A549 (cell line): Measurements from ENCODE around the gene TEKTIP1. TPM values are rescaled to one million over a fixed set of nuclear protein-coding genes. Genes with fewer than 3 reads are reported as not detected.

Source experiments
- ATAC-seq, 2 experiments: fragments of 200-7000 bp in 1 of 2; fragments of >200 bp in 1 of 2; cut with Nextera tagmentation in 1 of 2; cut with Tn5 transposase in 1 of 2; 3 replicates each; pipeline versions ENCODE4 v1.8.0 to v1.9.1; 2018 to 2020; ENCODE audit warnings: mild to moderate bottlenecking in 1 of 2, moderate library complexity in 1 of 2
- CTCF ChIA-PET: fragments of 300-600 bp; sonication (Branson Sonifier 250); formaldehyde crosslinking; extraction: SDS; loops from one replicate; lab custom pipeline; 2021; ENCODE audit warnings: antibody characterized with exemption, inconsistent platforms; lab: Yijun Ruan, JAX
- POLR2A ChIA-PET: fragments of 350-600 bp; formaldehyde crosslinking; extraction: SDS; loops from one replicate; lab custom pipeline; 2021; ENCODE audit warnings: antibody characterized with exemption, inconsistent platforms; lab: Yijun Ruan, JAX
- DNase-seq, 2 experiments: peaks; one replicate each; pipeline versions ENCODE4 v3.0.0 to v3.0.0-alpha.2; 2011 to 2016; ENCODE audit warnings: low read depth in 1 of 2, low spot score in 1 of 2
- FAIRE-seq: peaks from 2 replicates; lab custom pipeline; 2011; peaks lifted over from hg19 to GRCh38; lab: Jason Lieb, UNC
- H3K27ac ChIP-seq, 2 experiments: fragments of >200 bp; sonication (Bioruptor Twin); formaldehyde crosslinking; 3 replicates each; pipeline ENCODE4 v1.5.1; 2016 to 2017
- H3K4me1 ChIP-seq: fragments of >200 bp; sonication (Bioruptor Twin); formaldehyde crosslinking; 3 replicates; pipeline ENCODE4 v1.6.1; 2016
- H3K4me2 ChIP-seq: fragments of >200 bp; sonication (Bioruptor Twin); formaldehyde crosslinking; 3 replicates; pipeline ENCODE4 v1.6.1; 2016
- H3K4me3 ChIP-seq: fragments of >200 bp; sonication (Bioruptor Twin); formaldehyde crosslinking; 3 replicates; pipeline ENCODE4 v1.5.1; 2016
- H3K9me3 ChIP-seq: fragments of >200 bp; sonication (Bioruptor Twin); formaldehyde crosslinking; 3 replicates; pipeline ENCODE4 v1.6.1; 2016
- BHLHE40 ChIP-seq: IDR thresholded peaks from 2 replicates; pipeline ENCODE4 v1.6.1; 2012; ENCODE audit warnings: low read depth, low read length, inconsistent platforms
- CEBPB ChIP-seq, 2 experiments: fragments of >200 bp in 1 of 2; sonication (Bioruptor Twin) in 1 of 2; formaldehyde crosslinking in 1 of 2; IDR thresholded peaks; 2 replicates each; pipeline ENCODE4 v1.6.1; 2012 to 2016
- EHF ChIP-seq: fragments of 250-450 bp; sonication (Bioruptor Pico); IDR thresholded peaks from 2 replicates; pipeline ENCODE4 v1.5.0; 2020; ENCODE audit warnings: mild to moderate bottlenecking
- HEYL ChIP-seq: fragments of 250-450 bp; sonication (Bioruptor Pico); IDR thresholded peaks from 2 replicates; pipeline ENCODE4 v1.8.0; 2021; ENCODE audit warnings: mild to moderate bottlenecking, moderate library complexity
- JUN ChIP-seq, 2 experiments: fragments of >200 bp; sonication (Bioruptor Twin); formaldehyde crosslinking; IDR thresholded peaks; 2 replicates in 1 of 2; 3 replicates in 1 of 2; pipeline ENCODE4 v1.6.1; 2016 to 2017
- KDM1A ChIP-seq: fragments of 200-600 bp; sonication (generic); IDR thresholded peaks from 2 replicates; pipeline ENCODE4 v1.6.1; 2016; ENCODE audit warnings: low read depth, mild to moderate bottlenecking
- MYC ChIP-seq: IDR thresholded peaks from 2 replicates; pipeline ENCODE4 v1.6.1; 2012; ENCODE audit warnings: mild to moderate bottlenecking, inconsistent platforms, low read length, improper control_type of control experiment, borderline replicate concordance
- NPAS2 ChIP-seq: fragments of 250-450 bp; sonication (Bioruptor Pico); IDR thresholded peaks from 2 replicates; pipeline ENCODE4 v1.8.0; 2022; ENCODE audit warnings: mild to moderate bottlenecking, moderate library complexity, borderline replicate concordance
- RAD21 ChIP-seq, 2 experiments: fragments of >200 bp in 1 of 2; sonication (Bioruptor Twin) in 1 of 2; formaldehyde crosslinking in 1 of 2; IDR thresholded peaks in 1 of 2; conservative IDR thresholded peaks in 1 of 2; 2 replicates in 1 of 2; 3 replicates in 1 of 2; pipeline ENCODE4 v1.6.1; 2012 to 2018; ENCODE audit warnings: inconsistent platforms in 1 of 2
- RCOR1 ChIP-seq: fragments of 150-350 bp; IDR thresholded peaks from 2 replicates; pipeline ENCODE4 v1.6.1; 2014; ENCODE audit warnings: antibody characterized with exemption, low read length, low read depth
- RFX5 ChIP-seq: fragments of 450-650 bp; IDR thresholded peaks from 2 replicates; pipeline ENCODE4 v1.7.1; 2014; ENCODE audit warnings: antibody characterized with exemption, mild to moderate bottlenecking, moderate library complexity
- SMC3 ChIP-seq: fragments of >200 bp; sonication (Bioruptor Twin); formaldehyde crosslinking; IDR thresholded peaks from 3 replicates; pipeline ENCODE4 v1.6.1; 2018; ENCODE audit warnings: inconsistent platforms
- TFCP2L1 ChIP-seq: fragments of 250-450 bp; sonication (Bioruptor Pico); IDR thresholded peaks from 2 replicates; pipeline ENCODE4 v1.5.0; 2021; ENCODE audit warnings: mild to moderate bottlenecking
- TP53 ChIP-seq: fragments of 250-450 bp; sonication (Bioruptor Pico); IDR thresholded peaks from 2 replicates; pipeline ENCODE4 v1.5.0; 2021; ENCODE audit warnings: mild to moderate bottlenecking, moderate library complexity
- ZSCAN20 ChIP-seq: fragments of 250-450 bp; sonication (Bioruptor Pico); IDR thresholded peaks from 2 replicates; pipeline ENCODE4 v1.8.0; 2022; ENCODE audit warnings: mild to moderate bottlenecking, moderate library complexity
- WGBS: methylation state at CpG from one replicate; pipeline ENCODE4 v1.1.6; 2017; ENCODE audit errors: missing lambda C conversion rate; 5-methylcytosine and 5-hydroxymethylcytosine counted together
- polyA plus RNA-seq, 4 experiments: library from polyadenylated mRNA; depleted of rRNA in 3 of 4; stranded (reverse); fragments of >200 nt; fragmentation: RNase III in 1 of 4; extraction: RNeasy Plus Mini Kit Qiagen cat#74134 plus additional on column Dnase treatment in 1 of 4; gene quantifications; 2 replicates in 3 of 4; 3 replicates in 1 of 4; pipeline ENCODE4 v1.2.3, GENCODE V29; 2011 to 2017
- TF ChIP-seq, protein P1 (sequence below): IDR thresholded peaks from 2 replicates; pipeline ENCODE4 v1.6.1; 2012
- TF ChIP-seq, protein P2 (sequence below): IDR thresholded peaks from 2 replicates; pipeline ENCODE4 v1.6.1; 2012; ENCODE audit warnings: low read depth, borderline replicate concordance
- TF ChIP-seq, protein P3 (sequence below): fragments of >200 bp; sonication (Bioruptor Twin); formaldehyde crosslinking; IDR thresholded peaks from 3 replicates; pipeline ENCODE4 v1.6.1; 2016
- TF ChIP-seq, protein P4 (sequence below): fragments of 450-650 bp; IDR thresholded peaks from 2 replicates; pipeline ENCODE4 v1.6.1; 2014; ENCODE audit warnings: antibody characterized with exemption

The TEKTIP1 gene
- polyA plus RNA-seq, 2 of the 4 experiments (the other 2 are of a cell fraction), result not detected

DNA sequence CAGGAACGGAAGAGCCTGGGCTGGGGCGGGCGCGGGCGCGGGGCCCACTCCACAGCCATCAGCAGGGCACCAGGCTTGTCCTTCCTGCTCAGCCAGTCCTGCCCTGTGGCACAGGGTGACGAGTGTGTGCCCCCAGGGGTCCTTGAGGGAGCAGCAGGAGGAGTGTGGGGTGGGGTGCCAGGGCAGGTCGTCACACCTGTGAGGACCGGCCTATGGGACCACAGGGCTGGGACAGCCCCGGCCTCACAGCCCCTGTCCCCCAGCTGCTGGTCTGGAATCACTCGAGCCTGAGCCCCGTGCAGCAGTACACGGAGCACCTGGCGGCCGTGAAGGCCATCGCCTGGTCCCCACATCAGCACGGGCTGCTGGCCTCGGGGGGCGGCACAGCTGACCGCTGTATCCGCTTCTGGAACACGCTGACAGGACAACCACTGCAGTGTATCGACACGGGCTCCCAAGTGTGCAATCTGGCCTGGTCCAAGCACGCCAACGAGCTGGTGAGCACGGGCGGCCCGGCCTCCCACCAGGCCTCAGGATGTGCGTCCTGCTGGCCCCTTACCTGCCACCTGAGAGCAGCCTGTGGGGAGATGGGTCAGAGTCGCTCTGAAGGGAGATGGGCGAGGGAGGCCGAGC is 6.7 kb upstream of the TEKTIP1 start:
- ATAC-seq, result no peak

DNA sequence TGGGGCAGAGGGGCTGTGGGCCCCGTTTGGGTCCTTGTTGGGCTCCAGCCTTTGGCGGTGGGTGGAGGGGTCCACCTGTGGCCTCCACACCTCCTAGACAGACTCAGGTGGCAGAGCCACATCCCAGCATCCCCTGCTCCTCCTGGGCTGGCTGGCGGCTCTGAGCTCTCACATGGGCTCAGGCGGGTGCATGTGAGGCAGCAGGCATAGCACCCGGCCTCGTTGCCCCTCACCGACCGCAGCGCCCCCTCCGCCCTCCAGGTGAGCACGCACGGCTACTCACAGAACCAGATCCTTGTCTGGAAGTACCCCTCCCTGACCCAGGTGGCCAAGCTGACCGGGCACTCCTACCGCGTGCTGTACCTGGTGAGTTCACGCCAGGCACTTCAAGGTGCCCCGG is 5.9 kb upstream of the TEKTIP1 start:
- TF ChIP-seq HEYL (CRISPR knock-in tag) (no peak), RCOR1 (no peak), TP53 (CRISPR knock-in tag) (no peak)
- TF ChIP-seq, protein P1, sequence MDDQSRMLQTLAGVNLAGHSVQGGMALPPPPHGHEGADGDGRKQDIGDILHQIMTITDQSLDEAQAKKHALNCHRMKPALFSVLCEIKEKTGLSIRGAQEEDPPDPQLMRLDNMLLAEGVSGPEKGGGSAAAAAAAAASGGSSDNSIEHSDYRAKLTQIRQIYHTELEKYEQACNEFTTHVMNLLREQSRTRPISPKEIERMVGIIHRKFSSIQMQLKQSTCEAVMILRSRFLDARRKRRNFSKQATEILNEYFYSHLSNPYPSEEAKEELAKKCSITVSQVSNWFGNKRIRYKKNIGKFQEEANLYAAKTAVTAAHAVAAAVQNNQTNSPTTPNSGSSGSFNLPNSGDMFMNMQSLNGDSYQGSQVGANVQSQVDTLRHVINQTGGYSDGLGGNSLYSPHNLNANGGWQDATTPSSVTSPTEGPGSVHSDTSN, result no peak
- no peak for DNase-seq
- Histone ChIP-seq H3K4me3 (no peak overlapping the region), H3K4me2 (no peak overlapping the region), H3K9me3 (no peaks in the 10 kb centered on the region), H3K4me1 (no peaks in the 10 kb centered on the region), H3K27ac (no peak overlapping the region)
- FAIRE-seq, result no peak
- 97% methylated on average over 6 of the region's 17 CpGs for WGBS
- ChIA-PET POLR2A (no interaction called here), CTCF (interaction anchor here (1.2 kb wide), 2 partner anchors 42 to 52 kb away, joined by 3 to 4 read pairs; no protein-coding TSS in a partner anchor)
- no peak for ATAC-seq

More for the DNA sequence above, 6.7 kb upstream of the TEKTIP1 start:
- FAIRE-seq (no peak), DNase-seq (no peak)
- CTCF ChIA-PET, result interaction anchor here (0.8 to 1.2 kb wide), 2 partner anchors 43 to 51 kb away, joined by 3 to 5 read pairs (median 4); no protein-coding TSS in a partner anchor
- TF ChIP-seq KDM1A (no peak), EHF (no peak), ZSCAN20 (CRISPR knock-in tag) (no peak), SMC3 (no peak)
- TF ChIP-seq, protein P1, result no peak
- no peak overlapping the region for H3K4me3 ChIP-seq
- H3K4me2 ChIP-seq, result no peak overlapping the region
- WGBS, result 100% methylated on average over 10 of the region's 33 CpGs
- no peaks in the 10 kb centered on the region for H3K4me1 ChIP-seq
- POLR2A ChIA-PET, result no interaction called here
- H3K27ac ChIP-seq, result no peak overlapping the region
- H3K9me3 ChIP-seq, result no peaks in the 10 kb centered on the region

DNA sequence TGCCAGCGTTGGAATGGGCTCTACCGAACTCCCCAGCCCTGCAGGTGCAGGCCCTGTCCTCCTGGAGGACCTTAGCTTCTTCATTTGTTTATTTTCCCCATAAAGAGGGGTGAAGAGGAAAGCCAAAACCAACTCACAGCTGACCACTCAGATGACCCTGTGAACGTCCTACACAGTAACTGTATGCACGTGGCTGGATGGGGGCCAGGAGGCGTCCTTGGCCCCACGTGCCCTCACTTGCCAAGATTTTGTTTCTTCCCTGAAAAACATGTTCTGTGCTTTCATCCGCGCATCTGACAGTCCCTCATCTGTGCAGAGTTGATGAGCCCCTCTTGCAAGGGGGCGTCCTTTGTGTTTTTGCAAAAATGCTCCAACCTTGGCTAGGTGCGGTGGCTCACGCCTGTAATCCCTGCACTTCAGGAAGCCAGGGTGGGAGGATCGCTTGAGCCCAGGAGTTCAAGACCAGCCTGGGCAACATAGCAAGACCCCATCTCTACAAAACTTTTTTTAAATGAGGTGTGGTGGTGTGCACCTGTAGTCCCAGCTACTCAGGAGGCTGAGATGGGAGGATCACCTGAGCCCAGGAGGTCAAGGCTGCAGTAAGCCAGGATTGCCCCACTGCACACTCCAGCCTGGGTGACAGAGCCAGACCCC is 5.3 kb upstream of the TEKTIP1 start:
- no peak overlapping the region for H3K4me2 ChIP-seq
- WGBS, result 89% methylated on average over 8 of the region's 12 CpGs
- H3K4me1 ChIP-seq, result no peaks in the 10 kb centered on the region
- no peak overlapping the region for H3K4me3 ChIP-seq
- no peak for TF ChIP-seq KDM1A
- TF ChIP-seq, protein P2, sequence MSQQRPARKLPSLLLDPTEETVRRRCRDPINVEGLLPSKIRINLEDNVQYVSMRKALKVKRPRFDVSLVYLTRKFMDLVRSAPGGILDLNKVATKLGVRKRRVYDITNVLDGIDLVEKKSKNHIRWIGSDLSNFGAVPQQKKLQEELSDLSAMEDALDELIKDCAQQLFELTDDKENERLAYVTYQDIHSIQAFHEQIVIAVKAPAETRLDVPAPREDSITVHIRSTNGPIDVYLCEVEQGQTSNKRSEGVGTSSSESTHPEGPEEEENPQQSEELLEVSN, result no peak
- TF ChIP-seq BHLHE40, result no peak
- no peak for TF ChIP-seq RCOR1
- TF ChIP-seq HEYL (CRISPR knock-in tag), result no peak
- no peak for TF ChIP-seq RAD21 (conservative IDR thresholded peaks at IDR 0.05 in 1 of 2, IDR thresholded peaks at IDR 0.05 in 1 of 2)
- ChIA-PET POLR2A (no interaction called here), CTCF (interaction anchor here (1.2 kb wide), 2 partner anchors 42 to 52 kb away, joined by 3 to 4 read pairs; no protein-coding TSS in a partner anchor)
- no peak for DNase-seq
- ATAC-seq, result no peak
- FAIRE-seq, result no peak
- no peaks in the 10 kb centered on the region for H3K9me3 ChIP-seq
- no peak overlapping the region for H3K27ac ChIP-seq

DNA sequence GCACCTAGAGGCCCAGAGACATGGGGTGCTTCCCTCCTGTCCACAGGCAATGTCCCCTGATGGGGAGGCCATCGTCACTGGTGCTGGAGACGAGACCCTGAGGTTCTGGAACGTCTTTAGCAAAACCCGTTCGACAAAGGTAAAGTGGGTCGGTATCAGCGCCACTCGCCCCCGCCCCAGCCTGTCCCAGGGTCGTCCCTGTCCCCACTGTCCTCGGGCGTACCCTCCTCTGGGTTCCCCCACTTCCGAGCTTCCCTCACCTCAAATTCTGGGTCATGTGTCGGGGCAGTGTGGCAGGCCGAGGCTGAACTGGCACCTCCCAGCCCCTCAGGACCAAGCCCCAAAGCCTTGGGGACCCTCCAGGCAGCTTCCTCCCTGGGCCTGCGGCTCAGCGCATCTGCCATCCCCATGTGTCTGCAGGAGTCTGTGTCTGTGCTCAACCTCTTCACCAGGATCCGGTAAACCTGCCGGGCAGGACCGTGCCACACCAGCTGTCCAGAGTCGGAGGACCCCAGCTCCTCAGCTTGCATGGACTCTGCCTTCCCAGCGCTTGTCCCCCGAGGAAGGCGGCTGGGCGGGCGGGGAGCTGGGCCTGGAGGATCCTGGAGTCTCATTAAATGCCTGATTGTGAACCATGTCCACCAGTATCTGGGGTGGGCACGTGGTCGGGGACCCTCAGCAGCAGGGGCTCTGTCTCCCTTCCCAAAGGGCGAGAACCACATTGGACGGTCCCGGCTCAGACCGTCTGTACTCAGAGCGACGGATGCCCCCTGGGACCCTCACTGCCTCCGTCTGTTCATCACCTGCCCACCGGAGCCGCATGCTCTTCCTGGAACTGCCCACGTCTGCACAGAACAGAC is 4.4 kb upstream of the TEKTIP1 start:
- no peak overlapping the region for H3K27ac ChIP-seq
- H3K4me2 ChIP-seq, result no peak overlapping the region
- ATAC-seq, result no peak
- ChIA-PET POLR2A (no interaction called here), CTCF (no interaction called here)
- DNase-seq, result no peak
- WGBS, result 97% methylated on average over 21 of the region's 38 CpGs
- no peak overlapping the region for H3K4me3 ChIP-seq
- no peaks in the 10 kb centered on the region for H3K4me1 ChIP-seq
- FAIRE-seq, result no peak
- no peaks in the 10 kb centered on the region for H3K9me3 ChIP-seq
- TF ChIP-seq RFX5 (no peak), MYC (no peak), SMC3 (no peak), JUN (IDR thresholded peaks at IDR 0.05) (no peak), EHF (no peak), KDM1A (no peak), CEBPB (IDR thresholded peaks at IDR 0.05) (no peak), TFCP2L1 (CRISPR knock-in tag) (no peak), NPAS2 (CRISPR knock-in tag) (no peak)
- TF ChIP-seq, protein P3, sequence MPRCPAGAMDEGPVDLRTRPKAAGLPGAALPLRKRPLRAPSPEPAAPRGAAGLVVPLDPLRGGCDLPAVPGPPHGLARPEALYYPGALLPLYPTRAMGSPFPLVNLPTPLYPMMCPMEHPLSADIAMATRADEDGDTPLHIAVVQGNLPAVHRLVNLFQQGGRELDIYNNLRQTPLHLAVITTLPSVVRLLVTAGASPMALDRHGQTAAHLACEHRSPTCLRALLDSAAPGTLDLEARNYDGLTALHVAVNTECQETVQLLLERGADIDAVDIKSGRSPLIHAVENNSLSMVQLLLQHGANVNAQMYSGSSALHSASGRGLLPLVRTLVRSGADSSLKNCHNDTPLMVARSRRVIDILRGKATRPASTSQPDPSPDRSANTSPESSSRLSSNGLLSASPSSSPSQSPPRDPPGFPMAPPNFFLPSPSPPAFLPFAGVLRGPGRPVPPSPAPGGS, result no peak
- TF ChIP-seq, protein P4, sequence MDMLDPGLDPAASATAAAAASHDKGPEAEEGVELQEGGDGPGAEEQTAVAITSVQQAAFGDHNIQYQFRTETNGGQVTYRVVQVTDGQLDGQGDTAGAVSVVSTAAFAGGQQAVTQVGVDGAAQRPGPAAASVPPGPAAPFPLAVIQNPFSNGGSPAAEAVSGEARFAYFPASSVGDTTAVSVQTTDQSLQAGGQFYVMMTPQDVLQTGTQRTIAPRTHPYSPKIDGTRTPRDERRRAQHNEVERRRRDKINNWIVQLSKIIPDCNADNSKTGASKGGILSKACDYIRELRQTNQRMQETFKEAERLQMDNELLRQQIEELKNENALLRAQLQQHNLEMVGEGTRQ, result no peak
- TF ChIP-seq, protein P1, result no peak
